ENCODE measurements around the gene C7orf25.

The C7orf25 gene

GRCh38 chr7:42914009-42914408 lies 2.1 kb upstream of the C7orf25 start:
- TF ChIP-seq ZBTB7A (IDR thresholded peaks at IDR 0.05; ENCODE audit: low read depth) (no peak), FOXM1 (IDR thresholded peaks at IDR 0.05; ENCODE audit: borderline replicate concordance, low read depth) (no peak), TEAD4 (IDR thresholded peaks at IDR 0.05) (no peak), RAD21 (IDR thresholded peaks at IDR 0.05; ENCODE audit: low read depth) (no peak), CEBPB (IDR thresholded peaks at IDR 0.05) (no peak), CREB1 (IDR thresholded peaks at IDR 0.05; ENCODE audit: low read depth) (no peak), YY1 (IDR thresholded peaks at IDR 0.05; ENCODE audit: low read depth) (no peak), TAF1 (IDR thresholded peaks at IDR 0.05; ENCODE audit: low read depth) (no peak), NFIC (IDR thresholded peaks at IDR 0.05) (no peak), EP300 (IDR thresholded peaks at IDR 0.05; ENCODE audit: borderline replicate concordance) (no peak), TCF12 (IDR thresholded peaks at IDR 0.05; ENCODE audit: low read depth) (no peak)
- TF ChIP-seq, protein P1, sequence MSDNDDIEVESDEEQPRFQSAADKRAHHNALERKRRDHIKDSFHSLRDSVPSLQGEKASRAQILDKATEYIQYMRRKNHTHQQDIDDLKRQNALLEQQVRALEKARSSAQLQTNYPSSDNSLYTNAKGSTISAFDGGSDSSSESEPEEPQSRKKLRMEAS (IDR thresholded peaks at IDR 0.05): no peak
- TF ChIP-seq, protein P2, sequence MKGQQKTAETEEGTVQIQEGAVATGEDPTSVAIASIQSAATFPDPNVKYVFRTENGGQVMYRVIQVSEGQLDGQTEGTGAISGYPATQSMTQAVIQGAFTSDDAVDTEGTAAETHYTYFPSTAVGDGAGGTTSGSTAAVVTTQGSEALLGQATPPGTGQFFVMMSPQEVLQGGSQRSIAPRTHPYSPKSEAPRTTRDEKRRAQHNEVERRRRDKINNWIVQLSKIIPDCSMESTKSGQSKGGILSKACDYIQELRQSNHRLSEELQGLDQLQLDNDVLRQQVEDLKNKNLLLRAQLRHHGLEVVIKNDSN (IDR thresholded peaks at IDR 0.05): no peak

- TF ChIP-seq EGR1 (IDR thresholded peaks at IDR 0.05): no peak
- TF ChIP-seq RAD21 (IDR thresholded peaks at IDR 0.05; ENCODE audit: low read depth): no peak
- TF ChIP-seq, protein P2 (IDR thresholded peaks at IDR 0.05): no peak
- no peak for TF ChIP-seq CEBPB (IDR thresholded peaks at IDR 0.05)
- no peak for TF ChIP-seq YY1 (IDR thresholded peaks at IDR 0.05; ENCODE audit: low read depth)
- no peak for TF ChIP-seq NFIC (IDR thresholded peaks at IDR 0.05)
- TF ChIP-seq CREB1 (IDR thresholded peaks at IDR 0.05; ENCODE audit: low read depth): no peak
- no peak for TF ChIP-seq TCF12 (IDR thresholded peaks at IDR 0.05; ENCODE audit: low read depth)
- TF ChIP-seq EP300 (IDR thresholded peaks at IDR 0.05; ENCODE audit: borderline replicate concordance): no peak
- no peak for TF ChIP-seq TAF1 (IDR thresholded peaks at IDR 0.05; ENCODE audit: low read depth)
- TF ChIP-seq, protein P3, sequence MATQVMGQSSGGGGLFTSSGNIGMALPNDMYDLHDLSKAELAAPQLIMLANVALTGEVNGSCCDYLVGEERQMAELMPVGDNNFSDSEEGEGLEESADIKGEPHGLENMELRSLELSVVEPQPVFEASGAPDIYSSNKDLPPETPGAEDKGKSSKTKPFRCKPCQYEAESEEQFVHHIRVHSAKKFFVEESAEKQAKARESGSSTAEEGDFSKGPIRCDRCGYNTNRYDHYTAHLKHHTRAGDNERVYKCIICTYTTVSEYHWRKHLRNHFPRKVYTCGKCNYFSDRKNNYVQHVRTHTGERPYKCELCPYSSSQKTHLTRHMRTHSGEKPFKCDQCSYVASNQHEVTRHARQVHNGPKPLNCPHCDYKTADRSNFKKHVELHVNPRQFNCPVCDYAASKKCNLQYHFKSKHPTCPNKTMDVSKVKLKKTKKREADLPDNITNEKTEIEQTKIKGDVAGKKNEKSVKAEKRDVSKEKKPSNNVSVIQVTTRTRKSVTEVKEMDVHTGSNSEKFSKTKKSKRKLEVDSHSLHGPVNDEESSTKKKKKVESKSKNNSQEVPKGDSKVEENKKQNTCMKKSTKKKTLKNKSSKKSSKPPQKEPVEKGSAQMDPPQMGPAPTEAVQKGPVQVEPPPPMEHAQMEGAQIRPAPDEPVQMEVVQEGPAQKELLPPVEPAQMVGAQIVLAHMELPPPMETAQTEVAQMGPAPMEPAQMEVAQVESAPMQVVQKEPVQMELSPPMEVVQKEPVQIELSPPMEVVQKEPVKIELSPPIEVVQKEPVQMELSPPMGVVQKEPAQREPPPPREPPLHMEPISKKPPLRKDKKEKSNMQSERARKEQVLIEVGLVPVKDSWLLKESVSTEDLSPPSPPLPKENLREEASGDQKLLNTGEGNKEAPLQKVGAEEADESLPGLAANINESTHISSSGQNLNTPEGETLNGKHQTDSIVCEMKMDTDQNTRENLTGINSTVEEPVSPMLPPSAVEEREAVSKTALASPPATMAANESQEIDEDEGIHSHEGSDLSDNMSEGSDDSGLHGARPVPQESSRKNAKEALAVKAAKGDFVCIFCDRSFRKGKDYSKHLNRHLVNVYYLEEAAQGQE (IDR thresholded peaks at IDR 0.05; ENCODE audit: low read depth): no peak
- no peak for TF ChIP-seq TEAD4 (IDR thresholded peaks at IDR 0.05)
- no peak for TF ChIP-seq ZBTB7A (IDR thresholded peaks at IDR 0.05; ENCODE audit: low read depth)
- TF ChIP-seq, protein P1 (IDR thresholded peaks at IDR 0.05): no peak
Measured at GRCh38 chr7:42913591-42913990, 1.7 kb upstream of the C7orf25 start.

- TF ChIP-seq TEAD4 (IDR thresholded peaks at IDR 0.05) (no peak), EGR1 (IDR thresholded peaks at IDR 0.05) (no peak), NFIC (IDR thresholded peaks at IDR 0.05) (no peak), CEBPB (IDR thresholded peaks at IDR 0.05) (no peak)
- TF ChIP-seq, protein P3 (IDR thresholded peaks at IDR 0.05; ENCODE audit: low read depth): no peak
Measured at GRCh38 chr7:42910306-42910705, 1.6 kb downstream of the C7orf25 start.

DNA sequence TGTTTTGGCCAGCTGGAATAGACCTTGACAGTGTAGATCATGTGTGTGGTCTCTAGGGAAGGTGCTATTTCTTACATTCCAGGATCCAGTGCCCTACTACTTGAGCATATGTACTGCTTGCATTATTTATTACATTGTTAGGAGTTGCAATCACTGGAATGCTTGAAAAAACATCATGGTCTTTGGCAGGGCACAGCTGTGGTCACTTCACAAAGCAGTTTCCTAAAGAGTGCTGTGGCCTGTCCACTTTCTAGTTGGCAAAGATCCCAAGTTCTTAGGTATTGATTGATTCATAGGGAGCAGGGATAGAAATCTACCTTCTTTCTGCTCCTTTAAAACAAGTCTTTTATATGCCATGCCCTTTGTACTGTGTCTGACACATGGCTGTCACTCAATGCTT lies 4.6 kb downstream of the C7orf25 start:
- TF ChIP-seq NFIC (IDR thresholded peaks at IDR 0.05): no peak
- TF ChIP-seq, protein P1 (IDR thresholded peaks at IDR 0.05): no peak
- TF ChIP-seq, protein P2 (IDR thresholded peaks at IDR 0.05): no peak
- TF ChIP-seq FOXM1 (IDR thresholded peaks at IDR 0.05; ENCODE audit: borderline replicate concordance, low read depth): no peak

DNA sequence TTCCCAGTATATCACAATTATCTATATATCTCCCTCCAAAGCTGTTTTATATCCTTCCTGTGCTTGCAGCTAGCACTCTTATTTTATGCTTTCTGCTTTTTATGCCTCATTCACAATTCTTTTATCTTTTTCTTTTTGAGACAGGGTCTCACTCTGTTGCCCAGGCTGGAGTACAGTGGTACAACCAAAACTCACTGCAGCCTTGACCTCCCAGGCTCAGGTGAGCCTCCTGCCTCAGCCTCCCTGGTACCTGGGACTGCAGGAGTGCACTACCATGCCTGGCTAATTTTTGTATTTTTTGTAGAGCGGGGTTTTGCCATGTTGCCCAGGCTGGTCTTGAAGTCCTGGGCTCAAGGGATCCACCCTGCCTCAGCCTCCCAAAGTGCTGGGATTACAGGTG lies 5.7 kb downstream of the C7orf25 start:
- TF ChIP-seq TEAD4 (IDR thresholded peaks at IDR 0.05): no peak
- TF ChIP-seq FOXM1 (IDR thresholded peaks at IDR 0.05; ENCODE audit: borderline replicate concordance, low read depth): no peak
- TF ChIP-seq CREB1 (IDR thresholded peaks at IDR 0.05; ENCODE audit: low read depth): no peak
- TF ChIP-seq, protein P3 (IDR thresholded peaks at IDR 0.05; ENCODE audit: low read depth): no peak
- no peak for TF ChIP-seq EGR1 (IDR thresholded peaks at IDR 0.05)
- TF ChIP-seq TAF1 (IDR thresholded peaks at IDR 0.05; ENCODE audit: low read depth): no peak
- TF ChIP-seq, protein P1 (IDR thresholded peaks at IDR 0.05): no peak
- no peak for TF ChIP-seq YY1 (IDR thresholded peaks at IDR 0.05; ENCODE audit: low read depth)
- TF ChIP-seq, protein P2 (IDR thresholded peaks at IDR 0.05): no peak
- TF ChIP-seq NFIC (IDR thresholded peaks at IDR 0.05): no peak
- TF ChIP-seq RAD21 (IDR thresholded peaks at IDR 0.05; ENCODE audit: low read depth): no peak
- TF ChIP-seq EP300 (IDR thresholded peaks at IDR 0.05; ENCODE audit: borderline replicate concordance): no peak
- TF ChIP-seq TCF12 (IDR thresholded peaks at IDR 0.05; ENCODE audit: low read depth): no peak

Data from Ishikawa (cell line).